Fibroblast of peridontal ligament (primary cell): ENCODE data around the gene AGBL1.
"Not testable (repeated sequence)": the region's sequence is repeated elsewhere in the genome, so short reads cannot be mapped to it uniquely, and the experiment has no call there.

Experiments used
- DNase-seq: peaks from one replicate; pipeline ENCODE4 v3.0.0-alpha.2; 2010; ENCODE audit errors: extremely low read depth

AGBL1 gene

GRCh38 chr15:86871964-86872363 lies 792.3 kb downstream of the AGBL1 start:
- DNase-seq: no peak

- DNase-seq: no peak
These were observed 793.1 kb downstream of the AGBL1 start for GRCh38 chr15:86872782-86873181.

GRCh38 chr15:86875067-86875466 lies 795.4 kb downstream of the AGBL1 start:
- no peak for DNase-seq

- no peak for DNase-seq
These were observed 796.8 kb downstream of the AGBL1 start for GRCh38 chr15:86876387-86876944.

DNA sequence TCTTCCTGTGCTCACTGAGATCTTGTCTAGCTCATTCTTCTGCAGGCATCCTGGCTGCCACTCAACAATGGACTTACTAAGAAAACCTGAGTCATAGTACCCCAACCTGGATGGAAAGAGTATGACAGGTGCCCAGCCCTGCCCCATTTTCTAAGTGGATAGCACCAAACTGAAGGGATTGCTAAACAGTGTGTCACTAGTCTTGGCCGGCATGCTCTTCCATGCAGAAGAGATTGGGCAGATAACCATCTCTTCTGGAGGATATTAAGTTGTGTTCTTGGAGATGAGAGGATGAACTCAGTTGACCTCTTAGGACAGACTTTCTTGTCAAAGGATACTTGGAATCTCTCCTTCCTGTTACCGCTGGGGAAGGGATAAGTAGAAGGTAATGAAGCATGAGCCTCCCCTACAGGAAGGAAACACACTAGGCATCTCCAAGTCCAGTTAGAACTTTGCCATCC lies 797.5 kb downstream of the AGBL1 start:
- no peak for DNase-seq

GRCh38 chr15:86878844-86879243 lies 799.2 kb downstream of the AGBL1 start:
- not testable (repeated sequence) for DNase-seq

- DNase-seq: no peak
These were observed 799.9 kb downstream of the AGBL1 start for GRCh38 chr15:86879250-86880229.

DNA sequence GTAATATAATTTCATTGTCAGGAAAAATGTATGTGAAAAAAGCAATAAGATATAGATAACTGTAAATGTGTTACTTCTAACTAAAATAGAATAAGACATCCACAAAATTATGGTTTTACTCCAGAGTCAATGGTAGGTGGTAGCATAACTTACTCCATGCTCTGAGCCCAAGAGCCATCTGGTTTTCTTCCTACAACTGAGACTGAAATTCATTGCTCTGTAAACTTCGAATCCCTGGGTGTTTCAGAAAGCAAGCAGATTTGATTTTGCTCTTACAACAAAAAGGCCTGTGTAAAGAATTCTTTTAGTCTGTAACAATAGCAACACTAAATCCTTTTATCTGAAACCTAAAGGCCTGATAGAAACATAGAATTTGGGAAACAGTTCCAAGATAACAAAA lies 805.9 kb downstream of the AGBL1 start:
- DNase-seq: no peak

- DNase-seq: no peak
These were observed 813.2 kb downstream of the AGBL1 start for GRCh38 chr15:86892774-86893449.

GRCh38 chr15:86894269-86894668 lies 814.6 kb downstream of the AGBL1 start:
- no peak for DNase-seq

DNA sequence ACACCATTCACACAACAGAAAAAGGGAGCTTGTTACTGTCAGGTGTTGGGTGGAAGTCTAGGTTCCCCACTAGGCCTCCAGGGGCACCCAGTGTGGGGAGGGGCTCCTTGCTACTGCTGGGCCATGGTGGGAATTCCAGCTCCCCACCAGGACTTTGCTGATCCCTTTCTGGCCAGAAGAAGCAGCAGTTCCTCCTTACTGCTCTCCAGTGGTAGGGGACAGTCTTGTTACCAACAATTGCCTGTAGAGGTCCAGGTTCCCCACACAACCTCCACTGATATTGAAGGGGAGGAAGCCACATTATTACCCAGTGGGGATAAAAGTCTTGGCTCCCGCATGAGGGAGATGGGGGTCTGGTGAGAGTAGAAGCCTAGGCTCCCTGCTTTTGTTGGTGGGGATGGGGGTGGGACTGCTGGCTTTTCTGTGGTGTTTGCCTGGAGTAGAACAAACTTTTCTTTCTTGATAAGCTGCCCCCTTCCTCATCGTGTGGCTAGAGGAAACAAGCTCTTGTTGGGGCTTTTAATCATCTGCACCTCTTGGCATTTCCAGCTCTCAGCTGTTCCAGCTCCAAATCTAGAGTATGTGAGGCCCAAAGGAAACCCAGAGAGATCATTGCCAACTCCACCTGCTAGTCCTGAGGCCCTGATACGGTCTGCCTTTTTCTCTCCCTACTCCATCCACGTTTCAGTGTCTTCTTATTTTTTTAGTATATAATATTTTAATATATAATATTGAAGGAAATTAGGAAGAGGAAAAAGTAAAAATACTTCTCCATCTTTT lies 824.2 kb downstream of the AGBL1 start:
- no peak for DNase-seq

DNA sequence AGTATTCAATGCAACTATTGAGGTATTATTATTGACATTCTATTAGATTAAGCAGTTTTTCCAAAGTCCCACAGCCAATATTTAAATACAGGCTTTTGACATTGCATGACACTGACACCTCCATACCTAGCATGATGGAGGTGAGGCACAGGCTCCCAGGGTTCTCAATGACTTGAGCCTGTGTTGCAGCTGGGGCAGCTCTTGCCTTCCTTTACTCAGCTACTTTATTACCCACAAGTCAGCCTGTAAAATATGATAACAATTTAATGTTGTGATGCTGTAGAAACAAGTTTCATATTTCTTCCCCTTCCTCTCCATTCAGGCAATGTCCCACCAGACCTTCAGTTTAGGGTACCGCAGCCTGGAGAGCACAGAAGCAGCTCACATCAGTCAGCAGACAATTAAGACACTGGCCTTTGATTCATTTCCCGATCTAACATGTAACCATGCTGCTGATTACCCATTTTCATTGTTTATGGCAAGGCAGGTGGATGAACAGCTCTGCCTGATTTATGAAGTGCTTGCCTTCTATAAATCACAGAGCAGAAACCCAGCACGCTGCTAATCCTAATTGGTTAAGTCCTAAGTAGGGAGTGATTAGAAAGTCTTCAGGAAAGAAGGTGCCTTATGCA lies 826.1 kb downstream of the AGBL1 start:
- no peak for DNase-seq

DNA sequence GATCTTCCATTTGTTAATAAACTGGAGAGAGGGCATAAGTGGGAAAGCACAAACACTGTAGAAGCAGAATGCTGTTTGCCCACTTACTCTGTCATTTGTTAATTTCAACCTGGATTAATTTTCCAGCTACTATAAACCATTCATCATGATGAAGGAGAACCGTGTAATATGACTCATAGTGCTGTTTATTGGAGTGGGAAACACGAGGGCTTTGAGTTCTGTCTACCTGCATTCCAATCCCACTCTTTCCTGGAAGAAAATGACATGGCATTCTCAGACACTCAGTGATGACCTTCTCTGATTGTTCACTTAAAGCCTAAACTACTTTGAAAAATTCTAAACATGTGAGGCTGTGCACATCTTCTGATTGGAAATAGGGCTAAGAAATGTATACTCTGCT lies 826.7 kb downstream of the AGBL1 start:
- DNase-seq: no peak

GRCh38 chr15:86911022-86911421 lies 831.4 kb downstream of the AGBL1 start:
- no peak for DNase-seq

GRCh38 chr15:86912661-86913060 lies 833.0 kb downstream of the AGBL1 start:
- DNase-seq: no peak

DNA sequence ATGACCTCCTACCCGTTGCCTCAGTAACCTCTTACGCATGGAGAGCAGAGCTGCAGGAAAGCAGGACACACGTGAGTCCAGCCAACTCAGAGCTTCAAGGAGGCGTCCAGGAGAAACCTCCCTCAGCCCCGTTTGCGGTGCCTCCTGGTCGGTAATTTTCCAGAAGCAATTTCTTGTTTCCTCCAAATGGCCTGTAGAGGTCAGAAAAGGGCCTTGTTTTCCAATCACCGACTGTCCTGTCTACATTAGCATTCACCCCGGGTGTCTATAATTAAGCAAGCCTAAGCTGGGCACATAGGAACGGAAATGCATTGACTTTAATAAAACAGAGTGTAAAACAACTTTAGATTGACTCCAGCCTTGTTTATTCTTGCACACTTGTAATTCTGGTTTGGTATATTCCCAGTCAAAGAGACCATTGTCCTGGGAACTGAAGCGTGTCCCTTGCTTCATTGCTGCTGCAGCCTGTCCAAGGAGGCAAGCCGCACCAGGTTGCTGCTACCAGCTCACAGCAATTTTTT lies 836.2 kb downstream of the AGBL1 start:
- peak; percentile 63 for DNase-seq

DNA sequence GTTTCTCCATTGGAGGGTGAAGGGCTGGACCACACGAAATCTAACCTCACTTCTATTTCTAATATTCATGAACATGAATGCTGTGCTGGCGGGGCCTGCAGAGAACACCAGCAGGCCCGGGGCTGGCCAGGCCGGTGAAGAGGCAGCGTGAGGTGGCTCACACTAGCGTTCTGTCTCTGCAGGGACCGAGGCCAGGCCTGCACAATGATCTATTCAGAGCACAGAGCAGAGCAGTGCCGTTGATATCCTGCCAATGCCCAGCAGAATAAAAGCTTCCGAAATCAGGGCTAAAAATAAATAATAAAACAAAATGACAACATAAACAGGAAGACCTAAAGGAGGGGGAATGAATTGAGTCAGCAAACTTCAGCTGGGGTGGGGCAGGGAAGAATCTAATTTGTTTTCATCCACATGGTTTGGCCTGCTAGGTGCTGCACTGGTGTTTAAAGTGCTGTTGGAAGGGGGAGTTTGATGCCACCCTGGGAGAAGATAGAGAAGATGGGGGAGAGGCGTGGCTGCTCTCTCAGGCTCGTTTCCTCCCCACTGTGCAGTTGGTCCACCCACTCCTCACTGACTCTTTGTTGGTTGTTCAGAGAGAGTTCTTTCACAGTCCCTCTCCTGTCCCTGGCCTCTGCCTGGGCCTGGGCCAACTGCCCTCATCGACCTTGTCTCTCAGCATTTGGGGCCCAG lies 837.1 kb downstream of the AGBL1 start:
- no peak for DNase-seq

- no peak for DNase-seq
These were observed 837.6 kb downstream of the AGBL1 start for GRCh38 chr15:86917361-86917671.

DNA sequence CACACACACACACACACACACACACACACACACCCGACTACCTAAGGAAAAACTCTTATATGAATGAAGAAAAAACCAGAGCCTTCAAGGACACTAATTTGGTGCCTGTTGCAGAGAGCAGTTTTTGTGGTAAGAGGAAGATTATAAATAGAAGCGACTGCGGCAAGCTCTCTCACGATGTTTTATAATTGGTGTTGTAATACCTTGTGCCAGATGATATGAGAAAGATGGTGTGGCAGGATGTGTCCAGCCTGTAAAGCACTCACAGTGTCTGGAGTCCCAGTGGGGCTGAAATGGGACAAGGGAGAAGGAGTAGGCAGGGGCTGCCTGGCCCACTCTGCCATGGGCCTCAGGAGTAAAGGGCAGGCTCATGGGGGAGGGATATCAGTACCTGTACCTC lies 839.9 kb downstream of the AGBL1 start:
- DNase-seq: no peak

DNA sequence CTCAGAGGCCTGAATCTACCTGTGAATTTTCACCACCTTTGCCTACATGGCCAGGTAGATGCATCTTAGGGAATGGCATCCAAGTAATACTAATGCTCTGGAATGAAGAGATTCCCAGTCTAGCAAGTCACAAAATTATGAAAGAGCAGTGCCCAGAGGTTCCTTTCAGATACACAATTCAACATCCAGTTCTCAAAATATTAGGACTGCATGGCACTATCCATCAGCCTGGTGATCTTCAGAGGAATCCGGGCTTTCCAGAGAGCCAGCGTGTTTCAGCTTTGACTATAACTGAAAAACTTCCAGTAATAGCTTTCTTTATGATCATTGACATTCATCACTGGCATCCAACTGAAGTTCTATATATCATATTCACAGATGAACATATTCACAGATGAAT lies 849.8 kb downstream of the AGBL1 start:
- no peak for DNase-seq

DNA sequence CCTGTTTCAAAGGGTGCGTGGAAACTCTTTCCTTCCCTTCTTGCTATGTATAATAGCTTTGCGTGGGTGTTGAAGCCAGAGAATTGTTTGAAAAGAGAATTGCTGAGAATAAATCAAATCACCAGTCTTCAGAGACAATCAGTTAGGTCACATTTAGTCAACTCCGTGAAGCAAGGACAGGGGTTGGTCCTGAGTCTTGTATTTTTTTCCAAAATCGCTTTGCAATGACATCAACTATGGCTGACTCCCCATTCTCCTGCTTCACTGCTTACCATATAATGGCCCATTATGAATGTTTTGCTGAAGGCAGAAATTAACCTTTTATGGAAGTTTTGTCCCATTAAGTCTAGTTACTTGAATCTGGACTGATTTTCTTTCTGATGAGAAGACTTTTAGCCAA lies 852.8 kb downstream of the AGBL1 start:
- no peak for DNase-seq
